ENCODE results near the gene CTPS1.

The CTPS1 gene

GRCh38 chr1:41003640-41004220 is 24.2 kb downstream of the CTPS1 start:
- peak; percentile 78 to 86 for DNase-seq

DNA sequence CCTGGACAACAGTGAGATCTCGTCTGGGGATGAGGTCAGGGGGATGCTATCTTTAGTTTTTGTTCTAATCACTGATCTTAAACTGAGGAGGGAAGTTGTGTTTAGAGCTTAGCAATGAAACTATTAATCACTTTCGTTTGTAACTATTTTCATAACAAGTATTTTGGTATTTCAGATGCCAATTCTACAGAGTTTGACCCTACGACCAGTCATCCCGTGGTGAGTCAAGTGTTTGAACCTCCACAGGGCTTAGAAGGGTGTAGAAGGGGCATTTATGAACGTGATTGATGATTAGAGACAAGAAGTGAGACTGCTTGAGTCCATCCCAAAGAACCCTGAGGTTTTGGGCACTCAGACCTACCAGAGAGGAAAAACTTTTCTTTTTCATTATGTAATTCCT is 26.4 kb downstream of the CTPS1 start:
- no peak for DNase-seq

DNA sequence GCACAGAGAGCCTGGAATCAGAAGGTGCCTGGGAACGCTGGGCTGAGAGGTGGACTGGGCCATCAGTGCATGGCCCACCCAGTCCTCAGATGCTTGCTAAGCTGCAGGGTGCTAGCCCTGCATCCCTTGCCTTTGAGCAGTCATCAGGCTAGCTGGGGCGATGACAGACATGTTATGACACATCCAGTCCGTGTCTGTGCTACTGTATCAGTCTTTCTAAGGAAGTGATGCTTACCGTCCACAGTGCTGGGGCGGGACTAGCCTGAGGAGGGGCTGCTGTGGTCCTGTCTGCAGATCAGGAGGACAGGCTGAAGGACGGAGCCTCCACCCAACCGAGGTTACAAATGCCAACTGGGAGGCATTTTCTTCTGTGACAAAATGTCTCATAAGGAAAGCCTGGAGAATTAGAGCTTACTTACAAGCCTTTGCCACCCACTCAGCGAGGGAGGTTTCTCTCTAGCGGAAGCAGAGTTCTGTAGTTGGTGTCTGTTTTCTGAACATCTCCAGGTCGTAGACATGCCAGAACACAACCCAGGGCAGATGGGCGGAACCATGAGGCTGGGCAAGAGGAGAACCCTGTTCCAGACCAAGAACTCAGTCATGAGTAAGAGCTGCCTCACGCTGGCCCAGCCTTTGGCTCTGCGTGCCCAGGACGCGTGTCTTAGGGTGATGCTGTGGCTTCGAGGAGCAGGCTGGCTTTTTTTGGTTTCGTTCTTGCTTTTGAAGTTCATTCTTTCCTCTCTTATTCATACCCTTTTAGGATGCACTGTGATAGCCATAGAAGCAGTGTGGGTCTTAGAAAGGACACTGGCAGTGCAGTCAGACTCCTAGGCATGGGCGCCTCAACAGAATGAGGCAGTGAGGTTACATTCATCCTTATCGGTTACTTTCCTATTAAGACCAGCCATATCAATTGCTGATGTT is 27.7 kb downstream of the CTPS1 start:
- DNase-seq, result no peak

GRCh38 chr1:41009466-41009865 is 30.0 kb downstream of the CTPS1 start:
- DNase-seq, result no peak

DNA sequence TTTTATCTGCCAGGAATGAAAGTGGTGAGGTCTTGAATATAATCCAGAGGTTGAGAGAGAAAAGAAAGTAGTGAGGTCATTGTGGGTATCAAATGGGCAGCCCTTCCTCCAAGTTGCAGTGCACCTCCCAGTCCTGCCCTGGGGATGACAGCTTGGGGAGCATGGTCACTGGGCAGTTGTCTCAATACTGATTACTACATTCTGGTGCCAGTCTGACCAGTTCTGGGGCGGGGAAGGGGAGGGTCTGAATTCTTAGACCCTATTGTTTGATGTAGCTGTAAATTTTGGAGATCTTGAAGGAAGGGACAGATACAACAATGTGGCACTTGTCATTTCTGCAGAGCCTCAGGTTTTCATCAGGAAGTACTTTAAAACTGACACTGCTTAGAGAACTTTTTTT is 30.8 kb downstream of the CTPS1 start:
- DNase-seq, result no peak

GRCh38 chr1:41013024-41013423 is 33.5 kb downstream of the CTPS1 start:
- DNase-seq, result no peak

- no peak for DNase-seq
Measured at GRCh38 chr1:41013796-41014195, 34.3 kb downstream of the CTPS1 start.

DNA sequence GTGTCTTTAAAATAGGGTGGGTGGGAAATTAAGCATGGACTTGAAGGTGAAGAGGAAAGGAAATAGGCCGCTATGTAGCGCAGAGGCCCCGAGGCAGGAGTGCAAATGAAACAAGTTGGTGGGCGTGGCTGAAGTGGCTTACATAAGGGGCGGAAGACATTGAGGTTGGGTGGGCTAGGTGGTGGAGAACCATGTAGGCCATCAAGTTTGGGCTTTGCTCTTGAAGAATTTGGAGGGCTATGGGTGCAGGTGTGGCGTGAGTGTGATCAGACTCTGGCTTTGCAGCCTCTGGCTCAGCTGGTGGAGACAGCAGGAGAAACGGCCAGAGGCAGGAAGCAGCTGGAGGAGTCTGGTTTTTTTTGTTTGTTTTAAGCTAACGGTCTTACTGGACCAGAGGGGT is 35.4 kb downstream of the CTPS1 start:
- no peak for DNase-seq

DNA sequence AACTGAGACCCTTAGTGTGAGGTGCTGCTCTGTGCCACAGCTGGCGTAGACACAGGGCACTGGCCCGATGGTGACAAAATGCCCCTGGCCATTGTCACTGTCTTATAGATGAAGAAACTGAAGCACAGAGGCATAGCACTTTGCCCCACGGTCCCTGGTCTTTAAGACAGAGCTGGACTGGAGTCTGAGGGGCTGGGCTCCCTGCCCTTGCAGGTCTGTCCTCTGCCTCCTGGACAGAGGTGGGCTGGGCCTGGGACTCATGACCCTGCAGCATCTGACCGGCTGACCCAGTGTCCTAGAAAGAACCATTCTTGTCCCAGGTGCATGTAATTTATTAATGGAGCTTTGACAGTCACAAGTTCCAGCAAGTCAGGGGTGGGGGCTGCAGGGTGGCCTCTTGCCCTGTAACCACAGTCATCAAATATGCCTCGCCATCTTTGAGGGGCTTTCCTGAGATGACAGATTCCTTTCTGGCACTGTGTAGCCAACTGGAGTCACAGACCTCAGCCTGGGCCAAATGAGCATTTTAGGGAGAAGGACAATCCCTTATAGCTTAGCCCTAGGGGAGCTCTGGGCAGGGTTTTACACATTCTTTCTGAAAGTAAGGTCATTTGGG is 35.9 kb downstream of the CTPS1 start:
- DNase-seq, result no peak

- no peak for DNase-seq
Measured at GRCh38 chr1:41015897-41016470, 36.5 kb downstream of the CTPS1 start.

DNA sequence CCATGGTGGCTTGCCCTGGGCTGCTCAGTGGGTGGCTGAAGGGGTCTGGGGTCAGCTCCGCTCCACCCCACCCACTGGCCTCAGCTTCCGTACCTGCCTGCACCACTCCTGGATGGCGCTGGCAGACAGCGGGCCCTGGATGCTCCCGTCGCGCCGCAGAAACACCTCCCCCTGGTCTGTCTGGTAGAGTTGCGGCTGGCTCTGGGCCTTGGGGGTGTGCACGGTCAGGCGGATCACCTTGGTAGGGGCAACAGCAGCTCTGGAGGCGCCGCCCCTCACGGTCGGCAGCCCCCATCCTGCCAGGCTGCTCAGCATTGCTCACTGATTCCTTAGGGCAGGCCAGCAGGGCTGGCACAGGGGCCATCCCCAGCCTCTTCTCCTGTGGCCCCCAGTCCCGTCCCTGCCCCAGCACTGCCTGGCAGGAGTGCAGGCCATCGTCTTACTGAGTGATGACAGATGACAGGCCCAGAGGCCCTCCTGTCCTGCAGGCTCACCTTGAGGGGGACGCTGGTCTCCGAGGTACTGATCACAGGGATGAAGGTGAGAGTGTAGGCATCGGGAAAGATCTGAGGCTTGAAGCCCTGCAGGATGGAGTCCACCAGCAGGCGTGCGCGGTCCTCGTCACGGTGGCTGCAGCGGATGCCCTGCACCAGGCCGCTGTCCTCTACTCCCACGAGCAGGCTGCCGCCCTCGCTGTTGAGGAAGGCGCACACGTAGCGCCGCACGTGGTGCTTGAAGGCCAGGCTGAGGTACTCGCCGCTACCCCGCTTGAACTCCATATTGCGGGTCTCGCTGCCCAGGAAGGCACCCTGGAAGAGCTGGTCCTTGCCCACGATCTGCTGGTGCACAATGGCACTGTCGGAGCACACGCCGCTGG is 37.9 kb downstream of the CTPS1 start:
- no peak for DNase-seq

GRCh38 chr1:41018018-41018410 is 38.5 kb downstream of the CTPS1 start:
- DNase-seq, result no peak

DNA sequence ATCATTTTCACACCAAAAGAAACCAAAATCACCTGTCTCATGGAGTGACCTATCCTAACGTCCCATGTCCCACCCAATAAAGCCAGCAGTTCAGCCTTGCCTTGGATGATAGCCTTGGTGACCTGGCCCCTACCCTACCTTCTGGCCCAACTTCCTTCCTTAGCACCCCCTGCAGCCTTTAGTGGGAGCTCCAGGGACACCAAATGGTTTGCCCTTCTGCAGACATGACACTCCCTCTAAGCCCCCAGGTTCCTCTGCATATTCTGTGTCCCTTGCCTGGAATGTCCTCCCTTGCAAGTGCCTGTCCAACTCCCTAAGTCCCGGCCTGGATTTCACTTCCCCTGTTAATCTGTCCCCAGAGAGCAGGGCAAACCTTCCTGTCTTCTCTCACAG is 39.9 kb downstream of the CTPS1 start:
- no peak for DNase-seq

GRCh38 chr1:41020109-41020576 is 40.6 kb downstream of the CTPS1 start:
- DNase-seq, result no peak

DNA sequence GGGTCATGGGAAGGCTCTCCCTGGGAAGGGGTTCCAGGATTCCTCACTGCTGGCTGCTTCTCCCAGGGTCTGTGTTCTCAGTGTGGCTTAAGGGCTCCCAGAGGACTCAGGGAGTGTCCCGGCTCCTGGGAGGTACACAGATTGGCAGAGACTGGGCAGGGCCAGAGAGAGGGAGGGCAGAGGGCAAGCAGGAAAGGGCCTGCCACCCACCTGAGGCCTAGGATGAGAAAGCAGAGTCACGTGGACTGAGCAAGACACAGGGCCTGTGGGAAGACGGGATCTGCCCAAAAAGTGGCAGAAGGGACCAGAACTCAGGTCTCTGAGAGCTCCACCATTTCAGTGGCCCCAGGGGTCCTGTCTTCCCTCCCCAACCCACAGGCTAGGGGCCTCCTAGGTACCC is 41.2 kb downstream of the CTPS1 start:
- DNase-seq, result no peak

- no peak for DNase-seq
Measured at GRCh38 chr1:41021526-41022308, 42.2 kb downstream of the CTPS1 start, which contains the start of gene SLFNL1. TSS of gene SLFNL1 (minus strand) at chr1:41021725. CDS start at chr1:41020660, 1,065 bp downstream.

GRCh38 chr1:41022424-41022823 is 42.9 kb downstream of the CTPS1 start:
- DNase-seq, result no peak

- DNase-seq, result no peak
Measured at GRCh38 chr1:41023279-41023990, 43.9 kb downstream of the CTPS1 start.

DNA sequence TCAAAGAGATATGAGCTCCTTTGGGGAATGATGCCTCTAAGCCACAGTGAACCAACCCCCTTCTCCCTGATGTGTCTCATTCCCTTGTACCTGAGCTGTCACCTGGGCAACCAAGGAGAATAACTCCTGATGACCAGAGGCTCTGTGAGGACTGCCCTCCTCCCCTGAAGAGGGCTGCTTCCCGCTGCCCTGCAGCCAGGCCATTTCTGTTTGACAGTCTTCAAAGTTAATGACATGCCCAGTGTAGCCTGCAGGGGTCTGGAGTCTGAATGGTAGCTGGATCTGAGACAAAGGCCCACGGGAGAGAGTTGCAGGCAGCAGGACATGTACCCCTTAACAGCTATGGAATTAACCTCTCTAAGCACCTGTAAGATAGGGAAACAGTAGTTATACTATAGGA is 45.5 kb downstream of the CTPS1 start:
- DNase-seq, result no peak

- DNase-seq, result no peak
Measured at GRCh38 chr1:41025979-41026819, 46.7 kb downstream of the CTPS1 start.
